RWPE2 (cell line): Measurements from ENCODE around the gene FADS6.

Source experiments
- ATAC-seq: fragments of 200-7000 bp; cut with Tn5 transposase; 3 replicates; pipeline ENCODE4 v1.9.1; 2021; ENCODE audit warnings: low read depth
- DNase-seq: peaks from one replicate; pipeline ENCODE4 v3.0.0-alpha.2; 2020; ENCODE audit warnings: low spot score
- H3K27ac ChIP-seq: fragments of 450-650 bp; 2 replicates; pipeline ENCODE4 v1.5.1; 2017; ENCODE audit warnings: mild to moderate bottlenecking; ENCODE audit not compliant: poor library complexity, severe bottlenecking
- H3K27me3 ChIP-seq: fragments of 250-450 bp; sonication (Bioruptor Pico); 2 replicates; pipeline ENCODE4 v1.5.1; 2021; ENCODE audit warnings: mild to moderate bottlenecking, moderate library complexity; ENCODE audit not compliant: insufficient read depth, poor library complexity, severe bottlenecking
- H3K36me3 ChIP-seq: fragments of 250-450 bp; sonication (Bioruptor Pico); 2 replicates; pipeline ENCODE4 v1.5.1; 2020; ENCODE audit warnings: low read depth, mild to moderate bottlenecking, moderate library complexity
- H3K4me1 ChIP-seq: fragments of 250-450 bp; sonication (Bioruptor Pico); 2 replicates; pipeline ENCODE4 v1.5.1; 2021; ENCODE audit warnings: mild to moderate bottlenecking, moderate library complexity; ENCODE audit not compliant: insufficient read depth, poor library complexity, severe bottlenecking
- H3K4me3 ChIP-seq: fragments of 250-450 bp; sonication (Bioruptor Pico); 2 replicates; pipeline ENCODE4 v1.5.1; 2021; ENCODE audit warnings: mild to moderate bottlenecking, moderate library complexity; ENCODE audit not compliant: severe bottlenecking
- H3K9me3 ChIP-seq: fragments of 250-450 bp; sonication (Bioruptor Pico); 2 replicates; pipeline ENCODE4 v1.5.1; 2021; ENCODE audit warnings: mild to moderate bottlenecking, moderate library complexity; ENCODE audit not compliant: severe bottlenecking
- CTCF ChIP-seq: fragments of 450-650 bp; IDR thresholded peaks from one replicate; pipeline ENCODE4 v1.5.1; 2017; ENCODE audit warnings: mild to moderate bottlenecking, moderate library complexity; ENCODE audit not compliant: poor library complexity, severe bottlenecking

FADS6 gene

GRCh38 chr17:74836191-74836590, 57.2 kb downstream of the FADS6 start:
- no peaks in the 10 kb centered on the region for H3K9me3 ChIP-seq
- H3K27ac ChIP-seq = no peak overlapping the region
- ATAC-seq (no peak), DNase-seq (no peak)
- no peak overlapping the region for H3K4me3 ChIP-seq
- H3K27me3 ChIP-seq = no peaks in the 10 kb centered on the region
- no peaks in the 10 kb centered on the region for H3K36me3 ChIP-seq
- no peak for TF ChIP-seq CTCF
- peaks cover 11% of the 10 kb centered on the region for H3K4me1 ChIP-seq

- no peaks in the 10 kb centered on the region for H3K9me3 ChIP-seq
- H3K27me3 ChIP-seq = no peaks in the 10 kb centered on the region
- no peak for TF ChIP-seq CTCF
- H3K36me3 ChIP-seq = no peaks in the 10 kb centered on the region
- H3K27ac ChIP-seq = no peak overlapping the region
- no peak for DNase-seq
- H3K4me1 ChIP-seq = peaks cover 6% of the 10 kb centered on the region
- H3K4me3 ChIP-seq = no peak overlapping the region
- ATAC-seq = peak; percentile 75
Observed at GRCh38 chr17:74833501-74834377, 59.7 kb downstream of the FADS6 start.

- DNase-seq (no peak), ATAC-seq (no peak)
- no peaks in the 10 kb centered on the region for H3K27me3 ChIP-seq
- no peaks in the 10 kb centered on the region for H3K36me3 ChIP-seq
- peaks cover 6% of the 10 kb centered on the region for H3K4me1 ChIP-seq
- H3K4me3 ChIP-seq = no peak overlapping the region
- no peaks in the 10 kb centered on the region for H3K9me3 ChIP-seq
- TF ChIP-seq CTCF = no peak
- no peak overlapping the region for H3K27ac ChIP-seq
Observed at GRCh38 chr17:74832421-74832820, 61.0 kb downstream of the FADS6 start.

- Histone ChIP-seq H3K4me1 (peaks cover 6% of the 10 kb centered on the region), H3K27me3 (no peaks in the 10 kb centered on the region), H3K4me3 (no peak overlapping the region), H3K27ac (no peak overlapping the region), H3K9me3 (no peaks in the 10 kb centered on the region), H3K36me3 (no peaks in the 10 kb centered on the region)
- no peak for TF ChIP-seq CTCF
- no peak for DNase-seq
- no peak for ATAC-seq
Observed at GRCh38 chr17:74831444-74832146, 61.8 kb downstream of the FADS6 start.

- ATAC-seq (no peak), DNase-seq (no peak)
- no peak overlapping the region for H3K27ac ChIP-seq
- no peak overlapping the region for H3K4me3 ChIP-seq
- H3K9me3 ChIP-seq = no peaks in the 10 kb centered on the region
- TF ChIP-seq CTCF = no peak
- peaks cover 6% of the 10 kb centered on the region for H3K4me1 ChIP-seq
- no peaks in the 10 kb centered on the region for H3K27me3 ChIP-seq
- H3K36me3 ChIP-seq = no peaks in the 10 kb centered on the region
Observed at GRCh38 chr17:74830861-74831260, 62.6 kb downstream of the FADS6 start.
